ENCODE data around the gene TAOK3.

TAOK3 gene

DNA sequence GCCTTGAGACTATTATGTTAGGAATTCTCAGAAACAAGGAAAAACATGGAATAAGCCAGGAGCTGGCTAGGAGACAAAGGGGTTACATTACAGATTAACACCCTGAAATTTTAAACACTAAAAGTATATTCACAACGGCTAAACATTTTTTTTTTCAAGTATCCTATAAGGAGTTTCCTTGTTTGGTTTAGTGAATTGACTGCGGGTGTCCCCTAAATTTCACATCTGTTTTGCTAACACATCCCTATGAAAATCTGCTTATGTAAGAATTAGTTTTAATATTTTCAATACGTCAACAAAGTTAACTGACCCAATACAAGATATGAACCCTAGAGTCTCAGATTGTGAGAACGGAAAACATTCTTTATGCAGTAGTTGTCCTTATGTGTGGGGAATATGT is 19.0 kb downstream of the TAOK3 start:
- Mint-ChIP-seq H3K36me3 (ENCODE audit: low read depth) (no peaks in the 10 kb centered on the region), H3K4me3 (no peak overlapping the region), H3K27ac (no peak overlapping the region)

DNA sequence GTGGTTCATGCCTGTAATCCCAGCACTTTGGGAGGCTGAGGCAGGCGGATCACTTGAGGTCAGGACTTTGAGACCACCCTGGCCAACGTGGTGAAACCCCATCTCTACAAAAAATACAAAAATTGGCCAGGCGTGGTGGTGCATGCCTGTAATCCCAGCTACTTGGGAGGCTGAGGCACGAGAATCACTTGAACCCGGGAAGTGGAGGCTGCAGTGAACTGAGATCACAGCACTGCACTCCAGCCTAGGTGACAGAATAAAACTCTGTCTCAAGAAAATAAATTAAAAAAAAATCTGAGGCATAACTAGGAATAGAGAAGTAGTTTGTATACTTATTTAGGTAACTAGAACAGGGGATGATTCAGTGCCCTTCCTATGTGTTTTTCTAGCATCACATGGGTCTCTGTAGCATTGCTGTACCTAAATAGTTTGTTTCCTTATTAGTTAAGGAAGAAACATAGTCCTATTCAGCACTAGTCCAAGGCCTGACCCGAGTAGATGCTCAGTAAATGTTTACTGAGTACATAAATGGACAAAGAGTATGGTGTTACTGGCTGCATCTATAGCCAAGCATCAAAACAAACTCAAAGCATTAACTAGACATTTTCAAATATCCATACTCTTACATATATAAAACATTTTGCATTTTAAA is 21.7 kb downstream of the TAOK3 start:
- Mint-ChIP-seq H3K36me3 (ENCODE audit: low read depth) (no peaks in the 10 kb centered on the region), H3K4me3 (no peak overlapping the region), H3K27me3 (ENCODE audit: low read depth, poor library complexity) (no peaks in the 10 kb centered on the region), H3K4me1 (no peaks in the 10 kb centered on the region), H3K27ac (no peak overlapping the region), H3K9me3 (peaks cover 14% of the 10 kb centered on the region)
- DNase-seq, result no peak
- TF ChIP-seq, protein P1, sequence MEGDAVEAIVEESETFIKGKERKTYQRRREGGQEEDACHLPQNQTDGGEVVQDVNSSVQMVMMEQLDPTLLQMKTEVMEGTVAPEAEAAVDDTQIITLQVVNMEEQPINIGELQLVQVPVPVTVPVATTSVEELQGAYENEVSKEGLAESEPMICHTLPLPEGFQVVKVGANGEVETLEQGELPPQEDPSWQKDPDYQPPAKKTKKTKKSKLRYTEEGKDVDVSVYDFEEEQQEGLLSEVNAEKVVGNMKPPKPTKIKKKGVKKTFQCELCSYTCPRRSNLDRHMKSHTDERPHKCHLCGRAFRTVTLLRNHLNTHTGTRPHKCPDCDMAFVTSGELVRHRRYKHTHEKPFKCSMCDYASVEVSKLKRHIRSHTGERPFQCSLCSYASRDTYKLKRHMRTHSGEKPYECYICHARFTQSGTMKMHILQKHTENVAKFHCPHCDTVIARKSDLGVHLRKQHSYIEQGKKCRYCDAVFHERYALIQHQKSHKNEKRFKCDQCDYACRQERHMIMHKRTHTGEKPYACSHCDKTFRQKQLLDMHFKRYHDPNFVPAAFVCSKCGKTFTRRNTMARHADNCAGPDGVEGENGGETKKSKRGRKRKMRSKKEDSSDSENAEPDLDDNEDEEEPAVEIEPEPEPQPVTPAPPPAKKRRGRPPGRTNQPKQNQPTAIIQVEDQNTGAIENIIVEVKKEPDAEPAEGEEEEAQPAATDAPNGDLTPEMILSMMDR (IDR thresholded peaks at IDR 0.05), result no peak

More for the DNA sequence above, 19.0 kb downstream of the TAOK3 start:
- H3K27me3 Mint-ChIP-seq (ENCODE audit: low read depth, poor library complexity), result no peaks in the 10 kb centered on the region
- H3K4me1 Mint-ChIP-seq, result no peaks in the 10 kb centered on the region
- DNase-seq, result no peak
- peaks cover 14% of the 10 kb centered on the region for H3K9me3 Mint-ChIP-seq
- TF ChIP-seq, protein P1 (IDR thresholded peaks at IDR 0.05), result no peak

DNA sequence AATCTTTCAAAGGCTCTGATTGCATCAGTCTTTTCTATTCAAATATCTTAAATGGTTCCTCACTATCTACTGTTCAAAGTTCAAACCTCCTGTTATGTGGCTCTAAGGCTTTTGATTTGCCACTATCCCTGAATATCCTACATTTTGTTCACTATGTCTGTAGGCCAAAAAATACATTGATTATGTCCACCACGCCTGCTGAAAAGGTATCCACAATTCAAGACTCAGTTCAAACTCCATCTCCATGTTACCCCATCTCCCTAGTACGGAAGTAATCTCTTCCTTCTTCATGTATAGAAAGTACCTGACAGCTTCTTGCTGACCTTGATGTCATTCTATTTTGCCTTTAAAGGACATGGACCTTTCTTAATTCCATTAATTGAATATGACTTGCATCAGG is 24.8 kb downstream of the TAOK3 start:
- Mint-ChIP-seq H3K4me3 (no peak overlapping the region), H3K27ac (no peak overlapping the region), H3K4me1 (no peaks in the 10 kb centered on the region), H3K9me3 (no peaks in the 10 kb centered on the region), H3K27me3 (ENCODE audit: low read depth, poor library complexity) (no peaks in the 10 kb centered on the region), H3K36me3 (ENCODE audit: low read depth) (no peaks in the 10 kb centered on the region)
- DNase-seq, result no peak
- TF ChIP-seq, protein P1 (IDR thresholded peaks at IDR 0.05), result no peak

DNA sequence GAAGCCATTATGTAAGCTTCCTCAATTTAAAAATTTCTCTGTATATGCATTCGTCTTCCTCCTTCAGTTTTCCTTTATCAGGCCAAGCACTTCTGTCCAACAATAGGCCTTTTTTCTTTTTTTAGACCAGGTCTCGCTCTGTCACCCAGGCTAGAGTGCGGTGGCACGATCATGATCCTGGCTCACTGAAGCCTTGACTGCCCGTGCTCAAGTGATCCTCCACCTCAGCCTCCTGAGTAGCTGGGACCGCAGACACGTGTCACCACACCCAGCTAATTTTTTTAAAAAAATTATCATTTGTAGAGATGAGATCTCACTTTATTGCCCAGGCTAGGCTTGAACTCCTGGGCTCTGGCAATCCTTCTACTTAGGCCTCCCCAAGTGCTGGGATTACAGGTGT is 25.8 kb downstream of the TAOK3 start:
- Mint-ChIP-seq H3K4me3 (no peak overlapping the region), H3K4me1 (no peaks in the 10 kb centered on the region), H3K27ac (no peak overlapping the region), H3K9me3 (no peaks in the 10 kb centered on the region), H3K27me3 (ENCODE audit: low read depth, poor library complexity) (no peaks in the 10 kb centered on the region), H3K36me3 (ENCODE audit: low read depth) (no peaks in the 10 kb centered on the region)
- no peak for DNase-seq
- TF ChIP-seq, protein P1 (IDR thresholded peaks at IDR 0.05), result no peak

DNA sequence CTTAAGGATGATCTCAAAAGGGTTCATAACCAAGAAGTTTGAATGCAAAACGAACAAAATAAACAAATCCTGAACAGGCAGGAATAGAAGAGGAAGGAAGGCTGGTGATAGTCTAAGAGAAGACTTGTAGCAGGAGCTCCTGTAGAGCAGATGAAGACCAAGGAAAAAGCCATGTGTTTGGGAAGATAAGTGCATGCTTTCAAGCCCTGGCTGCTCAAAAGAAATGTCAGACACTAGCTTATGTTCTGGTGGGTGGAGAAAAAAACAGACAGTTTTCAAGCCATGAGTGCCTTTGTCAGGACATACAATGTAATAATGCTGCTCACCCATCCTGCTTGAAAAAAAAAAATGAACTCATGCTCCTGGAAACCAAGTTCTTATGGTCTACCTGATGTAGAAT is 27.4 kb downstream of the TAOK3 start:
- TF ChIP-seq, protein P1 (IDR thresholded peaks at IDR 0.05), result no peak
- H3K4me1 Mint-ChIP-seq, result no peaks in the 10 kb centered on the region
- no peak for DNase-seq
- no peaks in the 10 kb centered on the region for H3K36me3 Mint-ChIP-seq (ENCODE audit: low read depth)
- no peaks in the 10 kb centered on the region for H3K27me3 Mint-ChIP-seq (ENCODE audit: low read depth, poor library complexity)
- H3K27ac Mint-ChIP-seq, result no peak overlapping the region
- no peak overlapping the region for H3K4me3 Mint-ChIP-seq
- no peaks in the 10 kb centered on the region for H3K9me3 Mint-ChIP-seq

DNA sequence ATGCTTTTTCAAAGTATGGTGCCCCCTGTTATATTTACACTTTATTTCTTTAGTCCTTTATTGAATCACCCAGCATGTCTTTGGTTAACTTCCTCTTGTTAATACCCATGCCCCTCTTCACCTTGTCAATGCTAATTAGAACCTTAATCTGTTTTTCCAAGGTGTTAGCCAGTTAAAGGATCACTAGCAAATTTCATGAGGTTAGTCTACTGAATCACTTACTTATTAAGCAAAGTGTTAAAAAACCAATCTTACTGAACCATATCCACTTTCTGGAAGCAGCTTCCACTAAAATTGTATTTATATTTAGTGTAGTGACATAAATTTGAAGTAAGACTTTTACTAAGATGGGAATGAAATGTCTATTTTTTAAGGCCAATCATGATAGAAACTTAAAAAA is 27.9 kb downstream of the TAOK3 start:
- no peaks in the 10 kb centered on the region for H3K4me1 Mint-ChIP-seq
- no peak for DNase-seq
- TF ChIP-seq, protein P1 (IDR thresholded peaks at IDR 0.05), result no peak
- H3K9me3 Mint-ChIP-seq, result no peaks in the 10 kb centered on the region
- no peak overlapping the region for H3K4me3 Mint-ChIP-seq
- no peak overlapping the region for H3K27ac Mint-ChIP-seq
- H3K36me3 Mint-ChIP-seq (ENCODE audit: low read depth), result no peaks in the 10 kb centered on the region
- no peaks in the 10 kb centered on the region for H3K27me3 Mint-ChIP-seq (ENCODE audit: low read depth, poor library complexity)
